ENCODE measurements around the gene INPP5A.

Gene INPP5A

DNA sequence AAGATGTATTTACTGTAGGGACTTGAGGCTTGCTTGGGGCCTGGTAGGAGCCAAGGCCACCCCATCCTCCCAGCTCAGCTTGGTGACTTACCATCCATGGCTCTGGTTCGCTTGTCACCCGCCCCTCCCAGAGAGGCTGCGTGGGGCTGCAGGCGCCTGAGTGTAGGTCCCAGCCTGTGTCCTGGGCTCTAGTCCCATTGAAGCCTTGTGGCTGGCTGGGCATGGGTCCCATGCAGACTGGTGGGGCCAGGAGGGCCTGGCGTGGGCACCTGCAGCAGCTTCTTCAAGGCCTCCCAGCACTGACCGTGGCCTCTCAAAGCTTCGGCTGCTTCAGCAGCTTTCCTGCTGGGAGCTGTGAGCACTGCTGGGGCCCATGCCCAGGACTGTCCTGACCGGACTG lies 118.1 kb downstream of the INPP5A start:
- no peak for DNase-seq (ENCODE audit: low read depth in 1 of 2, low spot score in 1 of 2)

DNA sequence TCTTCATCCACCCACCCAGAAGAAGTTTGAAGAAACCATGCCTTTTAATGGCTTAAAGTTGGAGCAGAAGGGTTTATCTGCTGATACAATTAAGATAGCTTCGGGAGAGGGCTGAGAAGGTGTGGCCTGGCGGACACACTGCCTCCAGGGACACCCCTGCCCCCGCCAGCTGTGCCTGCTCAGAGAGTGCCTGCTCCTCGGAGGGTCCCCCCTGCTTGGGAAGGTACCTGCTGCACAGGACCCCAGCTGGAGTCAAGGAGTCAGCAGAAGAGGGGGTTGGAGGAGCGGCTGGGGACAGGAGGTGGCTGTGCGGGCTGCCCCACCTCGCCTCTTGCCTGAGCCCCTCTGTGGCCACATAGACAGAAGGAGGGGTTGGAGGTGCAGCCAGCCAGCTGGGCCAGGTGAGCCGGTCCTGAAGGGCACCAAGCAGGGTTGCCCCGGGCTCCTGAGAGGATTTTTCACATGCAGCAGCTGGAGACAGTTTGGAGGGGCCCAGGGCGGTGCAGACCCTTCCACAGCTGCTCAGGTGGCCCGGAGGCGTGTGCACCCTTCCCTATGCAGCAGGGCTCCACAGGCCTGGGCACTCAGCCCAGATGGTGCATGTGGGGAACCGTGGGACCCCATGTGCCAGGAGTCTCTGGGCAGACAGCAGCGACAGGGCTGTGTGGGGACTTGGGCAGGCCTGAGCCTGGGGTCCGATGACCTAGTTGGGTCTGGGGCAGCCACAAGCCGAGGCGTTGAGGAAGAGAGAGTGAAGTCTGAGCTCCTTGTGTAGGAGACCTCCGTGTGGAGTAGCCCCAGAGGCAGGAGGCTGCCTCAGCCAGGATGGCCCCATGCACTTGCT lies 118.9 kb downstream of the INPP5A start:
- no peak for DNase-seq (ENCODE audit: low read depth in 1 of 2, low spot score in 1 of 2)

- no peak for DNase-seq (ENCODE audit: low read depth in 1 of 2, low spot score in 1 of 2)
These were observed 119.6 kb downstream of the INPP5A start for GRCh38 chr10:132657127-132657706.

- DNase-seq (ENCODE audit: low read depth in 1 of 2, low spot score in 1 of 2): no peak
These were observed 120.2 kb downstream of the INPP5A start for GRCh38 chr10:132657748-132658147.

DNA sequence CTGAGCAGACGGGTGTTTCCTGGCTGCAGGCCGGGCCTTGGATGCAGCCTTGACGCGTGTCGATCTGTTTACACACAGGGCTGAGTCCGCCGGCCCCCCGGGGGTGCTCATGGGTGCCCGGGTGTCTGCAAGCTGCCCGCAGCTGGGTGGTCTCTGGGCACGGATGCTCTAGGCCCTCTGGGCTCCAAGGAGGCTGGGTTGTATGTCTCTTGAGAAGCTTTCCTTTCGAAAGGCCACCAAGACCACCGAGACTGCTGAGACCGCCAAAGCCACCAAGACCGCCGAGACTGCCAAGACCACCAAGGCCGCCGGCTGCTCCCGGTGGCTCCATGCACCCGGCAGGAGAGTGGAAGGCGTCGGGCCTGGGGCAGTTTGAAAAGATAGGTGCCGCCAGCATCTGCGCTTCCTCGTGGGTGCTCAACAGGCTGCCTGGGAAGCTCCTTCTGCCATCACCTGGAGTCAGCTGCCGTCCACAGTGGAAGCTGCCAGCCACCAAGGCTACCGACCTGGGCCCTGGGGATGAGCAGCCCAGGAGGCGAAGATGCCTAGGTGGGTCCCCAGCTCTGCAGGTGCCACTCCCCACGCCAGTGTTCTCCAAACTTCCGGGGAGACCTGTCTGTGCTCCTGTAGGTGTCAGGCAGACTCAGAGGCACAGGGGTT lies 121.1 kb downstream of the INPP5A start:
- no peak for DNase-seq (ENCODE audit: low read depth in 1 of 2, low spot score in 1 of 2)

DNA sequence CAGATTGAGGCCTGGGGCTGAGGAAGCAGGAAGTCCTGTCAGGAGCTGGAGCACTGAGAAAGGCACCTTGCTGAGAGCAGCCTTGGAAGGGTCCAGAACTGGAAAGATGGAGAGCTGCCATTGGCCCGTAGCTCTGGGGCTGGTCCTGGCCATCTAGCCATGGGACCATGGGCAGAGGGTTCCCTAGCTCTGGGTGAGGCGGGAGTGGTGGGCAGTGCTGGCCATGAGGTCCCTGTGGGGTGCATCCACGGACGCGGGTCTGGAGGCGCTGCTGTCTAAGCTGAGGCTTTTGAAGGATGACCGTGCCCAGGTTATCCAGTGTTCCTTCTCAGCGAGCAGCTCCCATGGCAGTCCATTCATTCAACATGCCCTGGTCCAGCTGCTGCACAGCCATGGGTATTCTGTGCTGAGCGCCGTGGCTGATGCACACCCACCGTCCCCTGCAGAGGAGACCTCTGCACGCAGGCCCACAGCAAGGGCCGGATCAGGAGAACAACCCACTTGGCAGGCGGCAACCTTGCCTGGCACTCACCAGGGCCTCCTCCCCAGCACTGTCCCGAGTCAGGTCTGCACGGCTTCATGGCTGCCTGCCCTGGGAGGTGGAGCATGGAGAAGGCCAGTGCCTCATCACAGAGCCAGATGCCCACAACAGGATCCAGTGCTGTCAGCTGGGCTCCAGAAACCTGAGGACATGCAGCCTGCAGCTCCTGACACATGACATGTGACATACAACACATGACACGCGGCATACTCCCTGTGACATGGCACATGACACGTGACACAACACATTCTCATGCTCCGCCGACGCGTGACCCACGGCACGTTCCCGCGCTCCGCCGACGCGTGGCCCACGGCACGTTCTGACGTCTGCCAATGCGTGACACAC lies 121.9 kb downstream of the INPP5A start:
- no peak for DNase-seq (ENCODE audit: low read depth in 1 of 2, low spot score in 1 of 2)

DNA sequence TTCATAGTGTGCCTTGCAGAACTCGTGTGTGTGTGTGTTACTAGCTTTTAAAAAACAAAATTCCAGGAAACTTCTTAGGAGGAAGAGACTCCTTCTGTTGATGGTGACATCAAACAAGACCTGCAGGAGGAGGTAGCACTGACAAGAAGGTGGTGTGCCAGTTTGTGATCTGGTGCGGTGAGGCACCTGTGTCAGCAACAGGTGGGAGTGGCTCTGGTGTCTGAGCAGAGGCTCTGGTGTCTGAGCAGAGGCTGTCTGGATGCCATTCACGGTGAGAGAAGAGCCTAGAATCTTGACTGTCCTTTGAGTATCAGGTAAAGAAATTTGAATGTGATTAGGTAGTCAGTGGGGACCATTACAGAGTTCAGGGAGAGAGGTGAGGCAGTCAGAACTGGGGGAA lies 122.8 kb downstream of the INPP5A start:
- DNase-seq (ENCODE audit: low read depth in 1 of 2, low spot score in 1 of 2): no peak

GRCh38 chr10:132662186-132662920 lies 124.8 kb downstream of the INPP5A start:
- no peak for DNase-seq (ENCODE audit: low read depth in 1 of 2, low spot score in 1 of 2)

DNA sequence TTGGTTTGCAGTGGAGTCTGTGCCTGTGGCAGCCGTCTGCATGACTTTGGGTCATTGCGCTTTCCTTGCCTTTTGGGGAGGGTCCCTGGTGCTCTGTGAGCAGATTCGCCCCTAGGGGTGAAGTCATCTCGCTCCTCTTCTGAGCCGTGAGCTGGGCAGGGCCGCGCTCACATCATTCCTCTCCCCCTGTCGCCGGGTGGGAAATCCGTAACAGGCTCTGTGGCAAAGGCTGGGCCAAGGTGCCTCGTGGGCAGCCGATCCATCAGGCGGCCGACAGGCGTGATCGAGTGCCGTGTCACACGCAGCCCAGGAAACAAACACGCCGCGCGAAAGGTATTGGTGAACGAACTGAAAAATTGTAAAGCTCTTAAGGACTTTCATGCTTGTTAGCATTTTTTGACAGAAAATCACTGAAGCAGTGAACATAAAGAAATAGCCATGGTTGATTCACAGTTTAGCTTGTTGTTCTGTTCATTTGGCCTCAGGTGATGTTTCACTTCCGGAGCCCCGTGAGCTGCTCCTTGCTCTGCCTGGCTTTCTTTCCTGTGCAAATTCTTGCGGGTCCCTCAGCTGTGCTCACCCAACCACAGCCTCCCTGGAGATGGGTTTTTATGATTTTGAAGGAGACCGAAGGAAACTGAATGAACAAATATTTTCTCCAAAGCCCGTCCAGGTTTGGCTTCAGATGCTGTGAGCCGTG lies 126.2 kb downstream of the INPP5A start:
- DNase-seq (ENCODE audit: low read depth in 1 of 2, low spot score in 1 of 2): no peak

DNA sequence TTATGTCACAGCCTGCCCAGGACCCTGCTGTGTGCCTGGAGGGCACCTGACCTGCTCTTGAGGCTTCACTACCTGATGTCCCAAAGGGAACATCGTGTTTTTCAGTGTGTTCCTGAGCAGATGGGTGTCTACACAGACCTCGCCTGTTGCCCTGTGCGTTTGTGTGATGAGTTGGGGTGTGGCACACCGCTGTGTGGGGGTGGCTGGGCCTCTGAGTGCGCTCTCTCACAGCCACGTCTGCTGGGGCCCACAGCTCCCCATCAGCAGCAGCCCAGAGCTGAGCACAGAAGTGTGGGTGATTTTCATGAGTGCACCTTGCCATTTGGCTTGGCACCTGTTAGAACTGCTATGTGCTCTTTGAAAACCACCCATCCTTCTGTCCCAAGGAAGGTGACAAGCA lies 126.8 kb downstream of the INPP5A start:
- DNase-seq (ENCODE audit: low read depth in 1 of 2, low spot score in 1 of 2): no peak

DNA sequence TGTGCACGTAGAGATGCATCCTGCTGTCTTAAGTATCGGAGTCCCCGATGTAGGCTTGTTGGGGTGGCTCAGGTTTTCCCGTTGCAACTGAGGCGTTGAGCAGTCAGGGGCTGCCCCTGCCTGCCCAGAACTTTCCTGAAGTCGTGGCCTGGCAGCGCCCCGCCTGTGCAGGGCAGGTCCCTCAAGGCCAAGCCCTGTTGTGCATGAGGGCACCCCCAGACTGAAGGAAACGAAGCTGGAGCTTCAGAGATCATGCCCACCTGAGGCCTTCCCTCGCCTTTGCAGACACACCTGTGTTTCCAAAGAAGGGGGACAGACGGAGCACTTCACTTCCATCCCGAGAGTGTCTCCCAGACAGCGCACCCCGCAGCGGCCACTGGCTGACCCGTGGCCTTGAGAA lies 127.3 kb downstream of the INPP5A start:
- DNase-seq (ENCODE audit: low read depth in 1 of 2, low spot score in 1 of 2): no peak

DNA sequence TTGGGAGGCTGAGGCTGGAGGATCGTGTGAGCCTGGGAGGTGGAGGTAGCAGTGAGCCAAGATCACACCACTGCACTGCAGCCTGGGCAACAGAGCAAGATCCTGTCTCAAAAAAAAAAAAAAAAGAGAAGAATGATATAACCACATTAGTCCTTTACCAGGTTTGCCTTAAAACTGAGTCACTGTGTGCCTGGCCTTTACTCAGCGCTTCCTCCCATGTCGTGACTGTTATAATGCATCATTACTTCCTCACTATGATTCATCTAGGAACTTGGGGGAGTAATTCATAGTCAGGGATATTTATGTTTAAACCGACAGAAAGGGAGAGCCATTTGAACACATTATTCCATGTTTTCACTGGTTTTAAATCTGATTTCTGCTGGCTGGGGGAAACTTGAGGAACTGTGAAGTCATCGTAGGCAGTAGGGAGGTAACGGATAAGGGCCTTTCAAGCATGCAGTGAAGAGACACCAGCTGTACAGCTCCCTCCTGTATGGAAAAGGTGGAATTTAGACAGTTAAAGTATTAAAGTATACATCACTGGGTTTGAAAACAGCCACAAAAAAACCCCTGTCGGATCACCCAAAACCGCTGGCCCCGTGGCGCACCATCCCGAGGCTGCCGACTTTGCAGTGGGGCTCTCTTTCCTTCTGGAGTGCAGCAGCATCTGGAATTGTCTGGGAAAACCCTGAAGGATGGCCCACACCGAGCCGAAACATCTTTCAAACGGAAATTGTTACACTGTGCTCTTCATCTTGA lies 128.5 kb downstream of the INPP5A start:
- no peak for DNase-seq (ENCODE audit: low read depth in 1 of 2, low spot score in 1 of 2)

- no peak for DNase-seq (ENCODE audit: low read depth in 1 of 2, low spot score in 1 of 2)
These were observed 129.2 kb downstream of the INPP5A start for GRCh38 chr10:132666705-132667341.

DNA sequence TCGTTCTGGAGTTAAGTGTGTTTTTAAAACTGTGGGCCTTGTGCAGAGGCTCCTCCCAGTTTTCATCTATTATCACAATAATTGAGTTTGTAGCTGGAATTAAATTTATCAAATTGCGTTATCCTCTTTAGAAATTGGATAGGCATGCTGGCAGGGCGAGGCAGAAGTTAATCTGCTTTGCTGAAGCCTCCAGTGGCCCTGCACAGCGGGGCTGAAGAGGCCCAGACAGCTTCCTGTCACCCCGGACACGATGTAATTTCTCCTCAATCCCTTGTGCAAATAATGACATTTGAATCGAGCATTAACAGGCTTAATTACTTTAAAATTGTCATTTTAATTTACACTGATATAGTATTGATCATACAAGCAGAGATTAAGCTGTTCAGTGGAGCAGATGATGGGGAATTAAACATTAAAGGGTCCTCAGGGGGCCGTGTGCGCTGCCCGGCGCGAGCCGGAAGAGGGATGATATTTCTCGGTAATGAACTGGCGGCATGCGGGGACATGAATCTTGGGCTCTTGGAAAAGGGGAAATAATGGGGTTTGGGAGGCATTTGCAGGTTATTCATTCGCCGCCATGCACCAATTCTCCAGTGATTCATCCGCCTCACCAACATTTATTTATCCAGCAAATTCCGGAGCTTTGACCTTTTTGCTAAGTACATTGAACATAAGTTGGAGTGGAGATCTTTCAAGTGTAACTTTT lies 129.9 kb downstream of the INPP5A start:
- no peak for DNase-seq (ENCODE audit: low read depth in 1 of 2, low spot score in 1 of 2)

DNA sequence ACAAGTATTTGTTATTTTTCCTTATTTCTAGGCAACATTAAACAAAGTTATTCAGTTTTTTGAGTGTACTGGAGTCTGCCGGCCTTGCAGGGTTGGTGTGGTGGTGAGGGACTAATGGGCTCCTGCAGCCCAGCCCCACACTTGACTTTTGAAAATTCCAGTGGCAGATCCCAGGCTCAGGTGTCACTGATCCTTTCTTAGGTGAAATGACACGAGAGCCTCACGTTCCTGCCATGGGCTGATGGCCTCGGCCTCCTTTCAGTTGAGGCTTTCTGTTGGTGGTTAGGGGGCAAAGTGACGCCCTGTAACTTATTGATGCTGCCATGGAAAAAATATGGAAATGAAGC lies 130.4 kb downstream of the INPP5A start:
- no peak for DNase-seq (ENCODE audit: low read depth in 1 of 2, low spot score in 1 of 2)

- no peak for DNase-seq (ENCODE audit: low read depth in 1 of 2, low spot score in 1 of 2)
These were observed 131.7 kb downstream of the INPP5A start for GRCh38 chr10:132669208-132669861.

DNA sequence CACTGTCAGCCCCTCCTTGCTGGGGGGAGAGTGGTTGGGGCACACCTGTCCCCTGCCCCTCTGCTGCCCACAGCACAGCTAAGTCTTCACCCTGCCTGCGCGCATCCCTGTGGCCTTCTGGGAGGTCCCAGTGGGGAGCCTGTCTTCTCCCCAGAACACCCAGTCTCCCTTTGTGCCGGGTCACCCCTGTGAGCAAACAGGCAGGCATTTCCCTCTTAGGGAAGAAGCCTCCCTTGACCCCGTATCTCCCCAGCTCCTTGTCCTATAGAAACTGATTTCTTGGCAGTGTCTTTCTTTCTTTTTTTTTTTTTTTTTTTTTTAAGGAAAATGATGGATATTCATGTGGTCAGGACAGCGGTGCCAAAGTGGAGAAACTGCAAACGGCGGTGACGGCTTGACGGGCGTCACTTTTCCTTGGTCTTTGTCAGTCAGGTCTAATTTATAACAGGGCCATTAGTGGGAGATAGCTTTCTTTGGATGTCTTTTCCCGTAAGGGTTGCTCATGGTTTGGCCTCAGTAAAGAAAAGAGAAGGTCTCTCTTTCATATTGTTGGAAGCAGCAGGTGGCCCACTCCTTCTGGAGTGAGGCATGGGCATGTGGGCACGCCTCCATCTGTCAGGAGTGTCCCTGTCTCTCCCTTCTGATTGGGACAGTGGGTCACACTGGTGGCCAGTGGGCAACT lies 133.1 kb downstream of the INPP5A start:
- no peak for DNase-seq (ENCODE audit: low read depth in 1 of 2, low spot score in 1 of 2)
